Ovary (tissue), 9 donors: ENCODE measurements around the gene TSPEAR. TPM values are rescaled to one million over a fixed set of nuclear protein-coding genes. Genes with fewer than 3 reads are reported as not detected.
"Not testable (repeated sequence)": the region's sequence is repeated elsewhere in the genome, so short reads cannot be mapped to it uniquely, and the experiment has no call there.

ENCODE experiments used
- DNase-seq, 5 donors: peaks; one replicate each; pipeline ENCODE4 v3.0.0-alpha.2; 2019 to 2020
- H3K27ac ChIP-seq, 2 donors: fragments of 200-600 bp; one replicate each; pipeline versions ENCODE4 v1.5.1 to v1.8.0; 2019 to 2022
- H3K27me3 ChIP-seq: fragments of 200-600 bp; one replicate; pipeline ENCODE4 v1.8.0; 2022
- H3K36me3 ChIP-seq: fragments of 200-600 bp; sonication (generic); one replicate; pipeline ENCODE4 v1.5.1; 2019
- H3K4me1 ChIP-seq: one replicate; pipeline ENCODE4 v1.8.1; 2013; ENCODE audit warnings: mild to moderate bottlenecking, moderate library complexity; ENCODE audit not compliant: insufficient read depth
- H3K4me3 ChIP-seq: fragments of 200-600 bp; sonication (generic); one replicate; pipeline ENCODE4 v1.5.1; 2017
- H3K9me3 ChIP-seq, 2 donors: fragments of 200-600 bp in 1 of 2; sonication (generic) in 1 of 2; one replicate each; pipeline versions ENCODE4 v1.5.1 to v1.8.1; 2013 to 2019; ENCODE audit warnings: mild to moderate bottlenecking in 1 of 2, moderate library complexity in 1 of 2
- CTCF ChIP-seq, 3 donors: fragments of 450-650 bp in 2 of 3; fragments of 200-600 bp in 1 of 3; IDR thresholded peaks; one replicate each; pipeline versions ENCODE4 v1.5.1 to v1.8.0; 2016 to 2022; ENCODE audit warnings: antibody characterized with exemption in 3 of 3, mild to moderate bottlenecking in 1 of 3
- EP300 ChIP-seq: sonication (generic); formaldehyde crosslinking; IDR thresholded peaks from one replicate; pipeline ENCODE4 v1.6.1; 2017; ENCODE audit warnings: antibody characterized with exemption
- POLR2A ChIP-seq: fragments of 450-650 bp; IDR thresholded peaks from one replicate; pipeline ENCODE4 v1.6.1; 2017; ENCODE audit warnings: antibody characterized with exemption, mild to moderate bottlenecking, moderate library complexity
- WGBS, 3 donors: extraction: QIAGEN DNeasy Blood & Tissue Kit in 1 of 3; methylation state at CpG; one replicate each; pipeline versions ENCODE4 v1.1.5 to v1.1.7; 2013 to 2017; 5-methylcytosine and 5-hydroxymethylcytosine counted together
- intact Hi-C, 4 donors: fragments of 100-400 bp; cut with DNase I; formaldehyde crosslinking; loops; one replicate each; pipeline versions ENCODE4 v1.11.0 to v1.15.1; 2022 to 2023
- polyA plus RNA-seq, 2 donors: library from polyadenylated mRNA; stranded (reverse); fragments of 200-250 nt in 1 of 2; fragments of 350-450 nt in 1 of 2; fragmentation: Illumina TruSeq in 1 of 2; extraction: RNeasy Lipid Tissue Mini Kit (QIAGEN cat#74804) in 1 of 2; gene quantifications; one replicate each; pipeline ENCODE4 v1.2.3, GENCODE V29; 2013 to 2014
- total RNA-seq, 7 donors: library from RNA; depleted of rRNA in 2 of 7; stranded (reverse); fragments of >200 nt in 2 of 7; fragmentation: NEBNext Ultra II Directional in 3 of 7; extraction: Animal tissue kit (Norgen Biotek cat#: 25700) in 3 of 7; gene quantifications; one replicate each; pipeline versions ENCODE4 v1.1.0 to v1.2.4, GENCODE V29; 2016 to 2023
- donor health status: DM: no; HTN: no; CAD: no; lungs with moderate emphysema.
- donor health status: DM: no; HTN: no; CAD: no.
- donor health status: Bipolar disorder and iron deficiency.
- donor health status: DM: yes; HTN: yes; CAD: no.
- donor health status: DM: no; HTN: no; CAD: no.
- donor health status: DM: yes; HTN: yes; CAD: no.

TSPEAR gene
- total and polyA plus RNA-seq, 9 donors, result 0.07 to 0.27 (median 0.11) TPM; not detected in 4

- no peak for DNase-seq
- no peaks in the 10 kb centered on the region for H3K36me3 ChIP-seq
- no peak overlapping the region for H3K27ac ChIP-seq
- TF ChIP-seq POLR2A (no peak), EP300 (no peak), CTCF (IDR thresholded peaks at IDR 0.05) (no peak)
- no peaks in the 10 kb centered on the region for H3K4me1 ChIP-seq
- H3K4me3 ChIP-seq, result no peak overlapping the region
- 81 to 91% (median 87%) methylated on average over 1 of the region's 1 CpG for WGBS, 3 donors
- no peaks in the 10 kb centered on the region for H3K27me3 ChIP-seq
- H3K9me3 ChIP-seq, result no peaks in the 10 kb centered on the region
- intact Hi-C loops, result no loop called here
Measured at GRCh38 chr21:44632067-44632466, 79.3 kb downstream of the TSPEAR start.

- no peak for DNase-seq
- 83 to 90% (median 85%) methylated on average over 2 of the region's 2 CpGs for WGBS, 3 donors
- no peak overlapping the region for H3K4me3 ChIP-seq
- intact Hi-C loops, result no loop called here
- no peaks in the 10 kb centered on the region for H3K36me3 ChIP-seq
- H3K9me3 ChIP-seq, result no peaks in the 10 kb centered on the region
- TF ChIP-seq EP300, result no peak
- TF ChIP-seq CTCF (IDR thresholded peaks at IDR 0.05), result no peak
- TF ChIP-seq POLR2A, result no peak
- H3K27me3 ChIP-seq, result no peaks in the 10 kb centered on the region
- H3K27ac ChIP-seq, result no peak overlapping the region
- H3K4me1 ChIP-seq, result no peaks in the 10 kb centered on the region
Measured at GRCh38 chr21:44630440-44630839, 80.9 kb downstream of the TSPEAR start.

GRCh38 chr21:44628707-44629391, 82.5 kb downstream of the TSPEAR start:
- Histone ChIP-seq H3K4me1 (no peaks in the 10 kb centered on the region), H3K27ac (no peak overlapping the region), H3K36me3 (no peaks in the 10 kb centered on the region), H3K4me3 (no peak overlapping the region), H3K9me3 (peaks cover 0 to 2% of the 10 kb centered on the region in 2 donors), H3K27me3 (no peaks in the 10 kb centered on the region)
- no peak for DNase-seq
- TF ChIP-seq POLR2A (no peak), CTCF (IDR thresholded peaks at IDR 0.05) (no peak), EP300 (no peak)
- intact Hi-C loops, result no loop called here
- 64 to 66% (median 64%) methylated on average over 18 of the region's 18 CpGs for WGBS, 3 donors

- H3K9me3 ChIP-seq, H3K27me3 ChIP-seq, intact Hi-C loops, DNase-seq, H3K27ac ChIP-seq, H3K4me3 ChIP-seq, H3K4me1 ChIP-seq, H3K36me3 ChIP-seq: not testable (repeated sequence)
- 21 to 32% (median 22%) methylated on average over 13 to 15 of the region's 15 CpGs for WGBS, 3 donors
Measured at GRCh38 chr21:44627831-44628233, 83.5 kb downstream of the TSPEAR start.

- intact Hi-C loops, H3K36me3 ChIP-seq, H3K4me3 ChIP-seq, H3K9me3 ChIP-seq, H3K27me3 ChIP-seq, H3K27ac ChIP-seq, DNase-seq, H3K4me1 ChIP-seq: not testable (repeated sequence)
- 67 to 81% (median 72%) methylated on average over 14 to 20 of the region's 20 CpGs for WGBS, 3 donors
Measured at GRCh38 chr21:44627181-44627822, 84.1 kb downstream of the TSPEAR start.
